Fibroblast of peridontal ligament (primary cell): ENCODE measurements around the gene MT1HL1.
"Not testable (repeated sequence)": the region's sequence is repeated elsewhere in the genome, so short reads cannot be mapped to it uniquely, and the experiment has no call there.

ENCODE experiments used
- DNase-seq: peaks from one replicate; pipeline ENCODE4 v3.0.0-alpha.2; 2010; ENCODE audit errors: extremely low read depth

Gene MT1HL1

DNA sequence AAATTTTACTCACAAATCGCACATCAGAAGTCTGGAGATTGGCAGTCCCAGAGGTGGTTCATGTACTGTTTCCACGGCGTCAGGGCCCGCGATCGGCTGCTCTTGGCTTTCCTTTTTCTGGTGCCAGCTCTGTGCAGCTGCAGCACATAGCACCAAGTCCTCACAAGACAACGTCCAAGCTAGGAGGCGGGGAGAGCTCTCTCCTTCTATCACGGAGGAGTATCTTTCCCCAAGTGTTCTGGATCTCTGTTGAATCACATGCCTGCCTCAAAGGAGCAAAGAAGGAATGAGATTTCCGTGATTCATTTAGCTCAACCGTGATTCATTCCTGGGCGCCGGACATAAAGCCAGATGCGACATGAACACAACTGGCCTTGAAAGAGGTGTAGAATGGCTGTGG is 25.5 kb downstream of the MT1HL1 start:
- DNase-seq, result no peak

DNA sequence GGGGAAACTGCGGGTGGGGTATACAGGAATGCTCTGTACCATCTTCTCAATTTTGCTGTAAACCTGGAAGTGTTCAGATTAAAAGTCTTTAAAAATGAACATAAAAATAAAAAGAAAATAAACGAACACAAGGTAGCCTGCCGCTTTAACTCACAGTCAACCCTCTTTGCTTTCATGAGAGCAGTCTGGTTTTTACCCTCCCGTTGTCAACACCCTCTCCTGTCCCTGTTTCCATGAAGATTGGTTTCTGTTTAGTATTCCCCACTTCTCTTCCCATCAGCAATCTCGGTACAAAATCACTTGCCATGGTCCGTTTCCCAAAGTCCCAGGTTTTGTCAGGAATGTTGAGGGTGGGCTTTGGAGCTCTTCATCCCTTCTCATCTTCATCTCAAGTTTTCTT is 28.8 kb downstream of the MT1HL1 start:
- no peak for DNase-seq

DNA sequence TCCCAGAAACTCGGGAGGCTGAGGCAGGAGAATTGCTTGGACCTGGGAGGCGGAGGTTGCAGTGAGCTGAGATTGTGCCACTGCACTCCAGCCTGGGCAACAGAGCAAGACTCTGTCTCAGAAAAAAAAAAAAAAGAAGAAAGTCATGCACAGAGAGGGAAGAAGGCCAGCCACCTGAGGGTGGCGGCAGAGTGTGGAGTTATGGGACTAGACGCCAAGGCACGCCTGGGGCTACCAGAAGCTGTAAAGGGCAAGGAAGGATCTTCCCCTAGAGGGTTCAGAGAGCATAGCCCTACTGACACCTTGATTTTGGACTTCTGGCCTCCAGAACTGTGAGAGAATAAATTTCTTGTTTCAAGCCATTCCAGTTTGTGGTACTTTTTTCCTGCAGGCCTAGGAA is 30.2 kb downstream of the MT1HL1 start:
- DNase-seq, result not testable (repeated sequence)

- no peak for DNase-seq
Observed at GRCh38 chr1:236966636-236967035, 37.6 kb downstream of the MT1HL1 start.

GRCh38 chr1:236963920-236964319 is 40.3 kb downstream of the MT1HL1 start:
- DNase-seq, result no peak

GRCh38 chr1:236959112-236959511 is 45.1 kb downstream of the MT1HL1 start:
- DNase-seq, result no peak

GRCh38 chr1:236957235-236957634 is 47.0 kb downstream of the MT1HL1 start:
- no peak for DNase-seq
